GM19463 (cell line): ENCODE measurements around the gene PPFIA1.

ENCODE experiments used
- ATAC-seq: cut with Tn5 transposase; IDR thresholded peaks from one replicate; pipeline ENCODE4 v1.9.1; 2021; ENCODE audit warnings: mild to moderate bottlenecking, moderate library complexity; ENCODE audit not compliant: unreplicated experiment

PPFIA1 gene

DNA sequence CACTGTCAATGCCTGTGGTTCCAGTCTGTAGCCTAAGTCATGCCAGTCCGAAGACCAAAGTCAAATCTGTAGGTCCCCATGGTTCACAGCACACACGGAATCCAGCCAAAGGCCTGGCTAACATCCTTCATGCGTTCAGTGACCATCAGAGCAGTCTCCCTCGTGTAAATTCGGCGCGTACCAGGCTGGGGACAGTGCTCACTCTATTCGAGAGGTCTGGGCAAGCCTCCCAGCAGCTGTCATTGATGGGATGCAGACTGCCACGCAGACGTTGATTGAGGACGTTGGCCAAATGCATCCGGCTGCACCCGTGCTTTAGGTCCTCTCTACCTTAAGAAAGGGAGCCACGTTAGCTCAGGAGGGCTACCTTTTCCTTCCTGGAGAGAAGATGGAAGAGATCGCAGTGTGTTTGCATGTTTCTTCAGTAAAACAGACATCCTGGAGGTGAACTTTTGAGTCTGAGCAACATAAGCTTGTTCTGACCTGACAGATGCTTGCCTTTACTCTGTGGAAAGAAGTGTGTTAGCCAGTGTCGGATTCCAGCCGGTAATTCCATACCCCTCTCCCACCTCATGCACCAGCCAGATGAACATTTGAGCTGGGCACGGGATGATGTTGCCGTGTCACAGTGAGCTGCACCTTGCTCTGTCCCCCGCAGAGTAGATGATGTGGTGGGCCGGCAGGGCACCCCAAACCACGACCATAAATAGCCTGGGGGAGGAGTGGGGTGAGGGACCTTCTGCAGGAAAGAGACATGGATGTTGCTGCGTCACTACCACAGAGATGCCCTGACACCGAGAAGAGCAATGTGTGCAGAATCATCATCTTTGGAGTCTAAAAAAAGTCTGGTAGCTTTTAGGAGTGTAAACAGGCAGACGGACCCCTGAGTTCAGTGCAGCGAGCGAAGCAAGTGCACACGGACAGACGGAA lies 140.1 kb downstream of the PPFIA1 start:
- ATAC-seq, result no peak

DNA sequence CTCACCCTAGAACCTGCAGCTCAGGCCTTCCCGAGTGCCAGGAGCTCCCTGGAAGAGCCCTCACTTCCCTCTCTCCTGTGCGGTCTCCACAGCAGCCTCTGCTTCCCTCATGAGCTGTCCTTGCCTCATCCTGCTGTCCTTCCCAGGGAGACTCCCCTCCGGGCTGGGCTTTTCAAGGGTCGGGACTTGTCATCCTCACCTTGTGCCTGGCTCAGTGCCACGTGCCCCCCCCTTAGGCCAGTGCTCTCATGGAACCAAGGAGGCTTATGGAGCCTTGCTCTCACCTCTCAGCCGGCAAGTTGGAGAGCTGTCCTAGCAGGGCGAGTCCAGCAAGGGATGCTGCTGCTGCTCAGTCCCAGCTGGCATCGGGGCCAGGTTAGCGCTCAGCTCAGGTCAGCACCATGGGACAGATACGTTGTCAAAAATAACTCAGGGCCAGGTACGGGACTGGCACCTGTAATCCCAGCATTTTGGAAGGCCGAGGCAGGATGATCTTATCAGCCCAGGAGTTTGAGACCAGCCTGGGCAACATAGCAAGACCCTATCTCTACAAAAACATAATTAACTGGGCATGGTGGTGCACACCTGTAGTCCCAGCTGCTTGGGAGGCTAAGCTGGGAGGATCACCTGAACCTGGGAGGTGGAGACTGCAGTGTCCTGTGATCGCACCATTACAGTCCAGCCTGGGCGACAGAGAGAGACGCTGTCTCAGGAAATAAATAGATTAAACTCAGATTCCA lies 141.4 kb downstream of the PPFIA1 start:
- ATAC-seq, result no peak

DNA sequence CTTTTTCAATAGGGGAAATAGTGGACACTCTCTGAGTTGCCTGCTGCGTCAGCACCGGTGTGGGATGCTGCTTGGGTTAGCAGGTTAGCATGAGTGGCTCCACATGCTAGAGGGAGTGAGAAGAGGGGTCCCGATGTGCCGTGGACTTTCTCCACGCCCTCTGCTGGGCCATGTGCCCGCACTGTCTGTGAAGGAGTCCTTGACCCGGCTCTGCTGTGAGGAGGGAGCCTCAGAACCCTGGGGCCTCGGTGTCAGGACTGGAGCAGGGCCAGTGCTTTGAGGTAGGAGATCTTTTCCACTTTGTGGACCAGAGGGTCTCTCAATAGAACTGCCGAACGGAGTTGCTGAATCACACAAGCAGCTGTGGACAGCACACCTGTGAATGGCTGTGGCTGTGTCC lies 142.7 kb downstream of the PPFIA1 start:
- no peak for ATAC-seq

DNA sequence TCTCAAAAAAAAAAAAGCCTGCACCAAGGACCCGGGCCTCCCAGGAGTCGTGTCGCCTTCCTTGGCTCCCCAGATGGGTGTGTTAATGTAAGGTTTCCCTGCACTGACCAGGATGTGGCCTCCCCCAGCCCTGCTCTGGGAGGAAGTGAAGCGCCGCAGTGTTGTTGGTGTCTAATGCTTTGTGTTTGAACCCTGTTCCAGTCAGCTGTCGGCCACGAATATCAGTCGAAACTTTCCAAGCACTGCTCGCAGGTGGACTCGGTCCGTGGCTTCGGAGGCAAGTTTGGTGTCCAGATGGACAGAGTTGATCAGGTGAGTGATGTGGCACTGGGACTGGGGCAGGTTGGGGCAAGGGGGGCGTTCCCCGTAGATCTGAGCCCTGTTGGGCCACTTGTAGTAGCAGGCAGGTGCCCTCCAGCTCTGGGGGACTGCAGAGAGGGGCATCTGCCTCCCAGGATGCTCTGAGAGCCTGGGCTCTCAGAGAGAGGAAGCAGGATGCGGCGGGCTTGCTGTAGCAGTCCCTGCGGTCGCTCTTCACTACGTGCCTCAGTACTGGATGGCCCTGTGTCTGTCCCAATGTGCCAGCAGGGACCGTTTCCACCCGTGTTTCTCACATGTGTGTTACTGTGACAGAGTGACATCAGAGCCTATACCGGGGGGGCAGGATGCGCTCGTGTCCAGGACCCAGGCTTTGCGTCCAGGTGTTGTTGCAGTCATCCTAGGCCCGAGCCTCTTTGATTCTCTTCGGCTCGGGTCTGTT lies 144.0 kb downstream of the PPFIA1 start:
- no peak for ATAC-seq

- no peak for ATAC-seq
These were observed 144.7 kb downstream of the PPFIA1 start for GRCh38 chr11:70415191-70415590.

- no peak for ATAC-seq
These were observed 145.3 kb downstream of the PPFIA1 start for GRCh38 chr11:70415642-70416395.

DNA sequence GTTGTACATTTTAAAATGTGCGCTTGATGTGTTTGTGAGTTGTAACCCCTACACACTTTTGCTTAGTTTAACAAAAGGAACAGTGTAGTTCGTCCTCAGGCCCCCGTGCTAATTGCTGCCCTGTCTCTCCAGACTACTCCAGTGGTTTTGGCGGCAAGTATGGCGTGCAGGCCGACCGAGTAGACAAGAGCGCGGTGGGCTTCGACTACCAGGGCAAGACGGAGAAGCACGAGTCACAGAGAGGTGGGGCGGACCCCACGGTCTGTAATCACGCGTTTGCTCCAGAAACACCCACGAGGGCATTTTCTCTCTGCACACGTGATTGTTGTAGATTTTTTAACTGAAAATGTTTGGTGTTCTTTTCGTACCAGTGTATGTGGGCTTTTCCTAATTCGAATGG lies 146.4 kb downstream of the PPFIA1 start:
- no peak for ATAC-seq

GRCh38 chr11:70418130-70418529 lies 147.6 kb downstream of the PPFIA1 start:
- no peak for ATAC-seq

- no peak for ATAC-seq
These were observed 149.0 kb downstream of the PPFIA1 start for GRCh38 chr11:70419307-70420007.

DNA sequence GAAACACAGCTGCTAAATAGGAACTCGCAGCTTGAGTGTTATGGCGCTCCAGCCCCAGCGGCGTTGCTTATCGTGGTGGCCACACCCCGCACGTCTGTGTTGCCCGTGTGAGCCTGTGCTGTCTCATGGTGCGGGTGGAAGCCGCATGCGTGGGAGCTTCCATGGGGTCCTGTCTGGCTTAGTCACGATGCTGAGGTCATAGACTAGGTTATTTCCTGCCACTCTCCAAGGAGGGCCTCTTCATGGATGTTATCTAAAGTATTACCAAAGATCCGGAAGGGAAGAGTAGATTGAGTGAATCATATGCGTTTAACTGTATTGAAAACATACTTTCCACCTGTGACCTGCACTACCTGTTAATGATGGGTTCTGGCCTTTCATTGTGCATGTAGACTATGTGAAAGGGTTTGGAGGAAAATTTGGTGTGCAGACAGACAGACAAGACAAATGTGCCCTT lies 149.5 kb downstream of the PPFIA1 start:
- no peak for ATAC-seq

DNA sequence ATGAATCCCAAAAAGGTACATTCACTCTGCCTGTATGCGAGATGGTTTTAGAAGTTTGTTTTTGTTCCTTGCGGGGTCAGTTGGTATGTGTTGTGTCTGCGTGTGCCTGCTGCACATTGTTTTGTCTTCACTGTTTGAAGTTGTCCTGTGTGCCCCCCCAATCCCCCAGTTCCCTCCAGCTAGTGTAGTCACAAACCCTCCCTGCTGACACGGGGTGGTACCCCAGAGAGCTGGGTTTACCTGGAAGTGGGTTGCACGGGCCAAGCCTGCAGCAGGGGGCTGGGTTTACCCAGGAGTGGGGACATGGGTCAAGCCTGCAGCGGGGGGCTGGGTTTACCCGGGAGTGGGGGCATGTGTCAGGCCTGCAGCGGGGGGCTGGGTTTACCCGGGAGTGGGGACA lies 150.0 kb downstream of the PPFIA1 start:
- ATAC-seq, result no peak

- ATAC-seq, result no peak
These were observed 150.6 kb downstream of the PPFIA1 start for GRCh38 chr11:70421123-70421522.

DNA sequence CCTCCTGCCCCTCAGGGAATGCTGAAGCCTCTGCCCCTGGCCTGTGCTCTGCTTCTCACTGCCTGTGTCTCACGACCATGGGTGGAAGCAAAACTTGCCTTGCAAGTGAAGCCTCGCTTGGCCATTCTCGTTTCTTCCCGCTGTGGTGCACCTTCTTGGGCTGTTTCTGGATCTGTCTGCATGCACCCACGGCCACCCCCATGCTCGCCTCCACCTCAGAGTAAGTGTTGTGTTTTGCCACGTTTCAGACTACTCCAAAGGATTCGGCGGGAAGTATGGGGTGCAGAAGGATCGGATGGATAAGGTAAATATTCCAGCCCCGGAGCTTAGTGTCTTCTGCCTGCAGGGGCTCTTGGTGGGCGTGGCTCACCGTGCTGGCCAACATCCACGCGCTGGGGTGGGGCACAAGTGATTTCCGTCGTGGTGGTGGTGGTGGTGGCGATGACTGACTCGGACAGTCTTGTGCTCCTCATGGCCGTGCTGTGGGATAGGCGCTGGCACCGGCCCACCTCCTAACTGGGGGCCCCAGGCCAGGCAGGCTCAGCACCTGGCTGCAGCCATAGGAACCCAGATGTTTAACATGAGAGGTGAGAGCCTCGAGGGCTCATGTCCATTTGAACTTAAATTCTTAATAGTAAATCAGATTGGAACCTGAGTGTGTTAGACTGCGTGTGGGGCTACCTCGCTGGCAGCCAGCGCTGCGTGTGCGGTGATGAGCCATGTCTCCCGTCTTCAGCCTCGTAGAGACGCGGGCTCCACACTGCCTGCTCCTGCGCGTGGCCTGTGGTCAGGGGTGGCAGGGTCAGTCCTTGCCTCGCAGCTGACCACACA lies 152.4 kb downstream of the PPFIA1 start:
- no peak for ATAC-seq

GRCh38 chr11:70423523-70424505 lies 153.3 kb downstream of the PPFIA1 start:
- ATAC-seq, result peak; percentile 65

DNA sequence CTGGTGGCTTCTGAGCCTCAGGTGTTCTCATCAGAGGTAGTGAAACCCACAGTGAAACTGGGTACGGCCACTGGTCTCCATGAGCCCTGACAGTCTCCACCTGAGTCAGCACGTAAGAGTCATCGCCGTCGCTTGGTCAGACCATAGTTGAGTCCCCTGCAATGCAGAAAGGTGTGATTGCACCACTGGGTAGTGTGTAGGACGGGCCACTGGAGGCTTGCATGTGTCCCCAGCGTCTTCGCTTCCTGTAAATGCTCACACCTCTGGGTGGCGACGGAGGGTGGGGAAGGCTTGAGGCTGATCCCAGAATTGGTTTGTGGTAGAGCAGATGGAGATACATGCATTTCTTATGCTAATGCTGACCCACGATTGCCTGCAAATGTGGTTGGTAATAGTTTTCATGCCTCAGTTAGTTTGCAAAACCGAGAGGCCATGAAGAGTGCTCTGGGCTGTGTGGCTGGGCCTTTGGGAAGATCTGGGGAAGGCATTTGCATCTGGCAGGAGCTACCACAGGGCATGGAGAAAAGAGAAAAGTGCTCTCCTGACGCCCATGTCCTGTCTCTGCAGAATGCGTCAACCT lies 154.4 kb downstream of the PPFIA1 start:
- ATAC-seq, result no peak

- ATAC-seq, result no peak
These were observed 156.9 kb downstream of the PPFIA1 start for GRCh38 chr11:70427436-70427835.

- no peak for ATAC-seq
These were observed 158.4 kb downstream of the PPFIA1 start for GRCh38 chr11:70428701-70429427.
